OCI-LY1 (cell line): ENCODE data around the gene SYNPO2.
A peak's percentile ranks its signal among the peaks of the same experiment; 100 is the strongest.

ENCODE experiments used
- H2AFZ ChIP-seq: fragments of 200-600 bp; sonication (generic), shearing (Covaris generic); 2 replicates; pipeline ENCODE4 v1.6.0; 2014; ENCODE audit warnings: antibody characterized with exemption, mild to moderate bottlenecking, low read length
- H3F3A ChIP-seq: fragments of 200-600 bp; sonication (generic), shearing (Covaris generic); 2 replicates; pipeline ENCODE4 v1.6.0; 2014; ENCODE audit warnings: mild to moderate bottlenecking, antibody characterized with exemption, low read length, moderate library complexity; ENCODE audit not compliant: insufficient read depth
- H3K27ac ChIP-seq: fragments of 200-600 bp; sonication (generic); 2 replicates; pipeline ENCODE4 v1.5.1; 2014; ENCODE audit warnings: low read length, mixed run types, mild to moderate bottlenecking, low read depth; ENCODE audit not compliant: poor library complexity, severe bottlenecking
- H3K27me3 ChIP-seq: fragments of 200-600 bp; sonication (generic); 2 replicates; pipeline ENCODE4 v1.6.0; 2014; ENCODE audit warnings: antibody characterized with exemption, mild to moderate bottlenecking, low read length, moderate library complexity; ENCODE audit not compliant: insufficient read depth
- H3K36me3 ChIP-seq: fragments of 200-600 bp; sonication (generic); 2 replicates; pipeline ENCODE4 v1.6.1; 2014; ENCODE audit warnings: mild to moderate bottlenecking, antibody characterized with exemption, low read length, moderate library complexity, mixed read lengths; ENCODE audit not compliant: insufficient read depth
- H3K4me1 ChIP-seq: fragments of 200-600 bp; sonication (generic); 2 replicates; pipeline ENCODE4 v1.5.1; 2014; ENCODE audit warnings: mild to moderate bottlenecking, low read length, moderate library complexity; ENCODE audit not compliant: insufficient read depth, severe bottlenecking
- H3K4me2 ChIP-seq: fragments of 200-600 bp; sonication (generic), shearing (Covaris generic); 2 replicates; pipeline ENCODE4 v1.6.1; 2014; ENCODE audit warnings: low read length
- H3K4me3 ChIP-seq: fragments of 200-600 bp; sonication (generic); 2 replicates; pipeline ENCODE4 v1.5.1; 2014; ENCODE audit warnings: low read length, low read depth, mild to moderate bottlenecking, mixed read lengths; ENCODE audit not compliant: poor library complexity, severe bottlenecking
- H3K79me2 ChIP-seq: fragments of 200-600 bp; shearing (Covaris generic); 2 replicates; pipeline ENCODE4 v1.6.1; 2016; ENCODE audit warnings: mixed run types, low read length, mixed read lengths; ENCODE audit not compliant: insufficient read depth
- H3K9ac ChIP-seq: fragments of 200-600 bp; sonication (generic), shearing (Covaris generic); 2 replicates; pipeline ENCODE4 v1.6.1; 2014; ENCODE audit warnings: mild to moderate bottlenecking, low read length, mixed read lengths
- H3K9me2 ChIP-seq: fragments of 200-600 bp; sonication (generic), shearing (Covaris generic); 2 replicates; pipeline ENCODE4 v1.6.1; 2014; ENCODE audit warnings: low read depth, mild to moderate bottlenecking, low read length, mixed read lengths
- H3K9me3 ChIP-seq: fragments of 200-600 bp; shearing (Covaris generic); 2 replicates; pipeline ENCODE4 v1.6.1; 2014; ENCODE audit warnings: low read length, mixed read lengths
- H4K20me1 ChIP-seq: fragments of 200-600 bp; sonication (generic), shearing (Covaris generic); 2 replicates; pipeline ENCODE4 v1.6.0; 2016; ENCODE audit warnings: mild to moderate bottlenecking, low read length; ENCODE audit not compliant: insufficient read depth
- EZH2 ChIP-seq: fragments of 200-600 bp; sonication (generic), shearing (Covaris generic); IDR thresholded peaks from 2 replicates; pipeline ENCODE4 v1.8.0; 2017; ENCODE audit warnings: borderline replicate concordance, mixed run types, mild to moderate bottlenecking, antibody characterized with exemption, low read length, moderate library complexity, mixed read lengths
- TF ChIP-seq, protein P1 (sequence below): fragments of 200-600 bp; sonication (generic), shearing (Covaris generic); IDR thresholded peaks from 2 replicates; pipeline ENCODE4 v1.5.1; 2017; ENCODE audit warnings: mild to moderate bottlenecking, antibody characterized with exemption, low read length, moderate library complexity, mixed read lengths

Gene SYNPO2

DNA sequence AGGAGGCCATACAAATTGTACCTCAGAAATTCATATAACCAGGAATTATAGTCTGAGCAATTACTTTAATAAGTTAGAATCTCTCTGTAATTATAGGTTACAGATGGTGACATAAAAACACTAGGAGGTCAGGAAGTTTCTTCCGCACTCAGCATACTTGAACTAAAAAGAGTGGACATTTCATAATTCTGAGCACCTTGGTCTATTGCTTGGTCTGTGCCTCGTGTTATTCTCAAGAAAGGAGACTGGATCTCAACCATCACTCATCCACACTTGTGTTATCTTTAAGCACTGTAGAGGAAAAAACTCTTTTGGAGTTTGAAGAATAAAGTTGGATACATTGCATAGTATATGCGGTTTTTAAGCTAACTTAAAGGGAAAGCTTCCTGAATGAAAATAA lies 91.1 kb downstream of the SYNPO2 start:
- Histone ChIP-seq H3K9me3 (no peaks in the 10 kb centered on the region), H2AFZ (no peak overlapping the region), H4K20me1 (no peaks in the 10 kb centered on the region), H3K4me3 (no peak overlapping the region), H3K79me2 (no peaks in the 10 kb centered on the region), H3F3A (no peaks in the 10 kb centered on the region), H3K27ac (no peak overlapping the region), H3K27me3 (no peaks in the 10 kb centered on the region), H3K36me3 (no peaks in the 10 kb centered on the region), H3K4me1 (no peaks in the 10 kb centered on the region), H3K4me2 (no peak overlapping the region), H3K9me2 (no peaks in the 10 kb centered on the region), H3K9ac (no peak overlapping the region)
- no peak for TF ChIP-seq EZH2
- TF ChIP-seq, protein P1, sequence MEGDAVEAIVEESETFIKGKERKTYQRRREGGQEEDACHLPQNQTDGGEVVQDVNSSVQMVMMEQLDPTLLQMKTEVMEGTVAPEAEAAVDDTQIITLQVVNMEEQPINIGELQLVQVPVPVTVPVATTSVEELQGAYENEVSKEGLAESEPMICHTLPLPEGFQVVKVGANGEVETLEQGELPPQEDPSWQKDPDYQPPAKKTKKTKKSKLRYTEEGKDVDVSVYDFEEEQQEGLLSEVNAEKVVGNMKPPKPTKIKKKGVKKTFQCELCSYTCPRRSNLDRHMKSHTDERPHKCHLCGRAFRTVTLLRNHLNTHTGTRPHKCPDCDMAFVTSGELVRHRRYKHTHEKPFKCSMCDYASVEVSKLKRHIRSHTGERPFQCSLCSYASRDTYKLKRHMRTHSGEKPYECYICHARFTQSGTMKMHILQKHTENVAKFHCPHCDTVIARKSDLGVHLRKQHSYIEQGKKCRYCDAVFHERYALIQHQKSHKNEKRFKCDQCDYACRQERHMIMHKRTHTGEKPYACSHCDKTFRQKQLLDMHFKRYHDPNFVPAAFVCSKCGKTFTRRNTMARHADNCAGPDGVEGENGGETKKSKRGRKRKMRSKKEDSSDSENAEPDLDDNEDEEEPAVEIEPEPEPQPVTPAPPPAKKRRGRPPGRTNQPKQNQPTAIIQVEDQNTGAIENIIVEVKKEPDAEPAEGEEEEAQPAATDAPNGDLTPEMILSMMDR: no peak

DNA sequence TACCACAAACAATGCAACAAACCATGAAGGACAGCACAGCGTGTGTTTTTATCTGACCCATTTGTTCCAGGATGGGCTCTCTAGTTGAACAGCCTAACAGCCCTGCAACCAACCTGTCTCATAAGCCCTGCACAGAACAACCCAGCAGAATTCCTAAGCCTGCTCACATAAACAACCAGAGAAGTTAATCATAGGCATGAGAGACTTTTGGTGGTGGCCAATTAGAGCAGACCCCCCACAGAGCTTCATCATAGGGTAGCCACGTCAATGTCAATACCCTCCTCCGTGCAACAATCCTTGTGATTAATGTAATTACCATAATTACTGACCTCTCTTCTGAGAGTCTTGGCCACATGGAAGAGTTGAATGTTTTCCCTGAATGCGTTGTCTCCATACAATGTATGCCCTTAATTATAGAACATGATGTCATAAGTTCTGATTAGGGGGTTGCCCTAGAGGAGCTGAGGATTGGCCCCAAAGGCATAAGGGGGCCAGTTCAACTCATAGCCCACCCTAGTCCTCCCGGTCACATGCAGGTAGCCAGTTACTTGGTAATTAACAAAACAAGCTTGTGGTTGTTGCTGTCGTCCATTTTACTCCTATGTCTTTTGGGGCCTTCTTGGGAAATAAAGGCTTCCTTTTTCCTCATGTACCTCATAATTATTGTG lies 92.7 kb downstream of the SYNPO2 start:
- H3K9ac ChIP-seq: no peak overlapping the region
- no peaks in the 10 kb centered on the region for H3K36me3 ChIP-seq
- no peak overlapping the region for H2AFZ ChIP-seq
- H3K9me2 ChIP-seq: no peaks in the 10 kb centered on the region
- H3K79me2 ChIP-seq: no peaks in the 10 kb centered on the region
- TF ChIP-seq EZH2: no peak
- TF ChIP-seq, protein P1: no peak
- H3K4me2 ChIP-seq: no peak overlapping the region
- no peaks in the 10 kb centered on the region for H3K27me3 ChIP-seq
- no peaks in the 10 kb centered on the region for H3F3A ChIP-seq
- H3K4me3 ChIP-seq: no peak overlapping the region
- no peaks in the 10 kb centered on the region for H4K20me1 ChIP-seq
- no peaks in the 10 kb centered on the region for H3K9me3 ChIP-seq
- no peaks in the 10 kb centered on the region for H3K4me1 ChIP-seq
- no peak overlapping the region for H3K27ac ChIP-seq

DNA sequence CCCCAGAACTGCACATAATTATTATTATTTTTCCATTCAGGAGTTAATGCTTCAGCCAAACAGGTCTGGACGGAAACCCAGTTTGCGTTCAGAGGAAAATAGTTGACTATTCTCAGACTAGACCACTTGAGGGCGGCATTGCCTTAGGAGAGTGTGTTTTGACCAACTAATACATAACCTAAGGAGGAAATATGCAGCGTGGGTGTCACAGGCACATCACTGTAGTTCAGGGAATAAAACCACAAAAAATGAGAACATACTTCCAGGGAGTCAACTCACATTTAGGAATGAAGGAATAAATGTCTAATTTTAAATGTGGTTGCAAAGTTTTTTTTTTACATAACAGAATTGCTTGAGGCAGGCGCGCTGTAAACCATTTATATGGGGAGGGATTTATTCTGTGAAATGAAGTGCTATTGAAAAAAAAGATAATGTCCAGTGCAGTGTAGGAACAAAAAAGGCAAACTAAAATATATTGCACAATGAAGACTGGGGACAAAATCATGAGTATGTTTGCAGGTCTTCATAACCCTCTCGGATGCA lies 93.3 kb downstream of the SYNPO2 start:
- Histone ChIP-seq H3F3A (no peaks in the 10 kb centered on the region), H3K79me2 (no peaks in the 10 kb centered on the region), H3K27me3 (no peaks in the 10 kb centered on the region), H3K36me3 (no peaks in the 10 kb centered on the region), H3K4me2 (no peak overlapping the region), H3K27ac (no peak overlapping the region), H3K9me2 (no peaks in the 10 kb centered on the region), H2AFZ (no peak overlapping the region), H3K9ac (no peak overlapping the region), H3K4me3 (no peak overlapping the region), H3K4me1 (no peaks in the 10 kb centered on the region), H3K9me3 (no peaks in the 10 kb centered on the region), H4K20me1 (no peaks in the 10 kb centered on the region)
- TF ChIP-seq EZH2: no peak
- TF ChIP-seq, protein P1: peak; percentile 82
